PC-3 (cell line): ENCODE measurements around the gene FUT7.

Experiments
- CTCF ChIP-seq: fragments of 300-600 bp; sonication (generic); conservative IDR thresholded peaks from 2 replicates; pipeline ENCODE4 v1.5.1; 2017; ENCODE audit warnings: antibody characterized with exemption, low read depth, mild to moderate bottlenecking, low read length
- EZH2 ChIP-seq: fragments of 300-600 bp; sonication (generic); IDR thresholded peaks from one replicate; pipeline ENCODE4 v1.6.1; 2017; ENCODE audit warnings: antibody characterized with exemption, mild to moderate bottlenecking, low read length; ENCODE audit not compliant: unreplicated experiment

DNA sequence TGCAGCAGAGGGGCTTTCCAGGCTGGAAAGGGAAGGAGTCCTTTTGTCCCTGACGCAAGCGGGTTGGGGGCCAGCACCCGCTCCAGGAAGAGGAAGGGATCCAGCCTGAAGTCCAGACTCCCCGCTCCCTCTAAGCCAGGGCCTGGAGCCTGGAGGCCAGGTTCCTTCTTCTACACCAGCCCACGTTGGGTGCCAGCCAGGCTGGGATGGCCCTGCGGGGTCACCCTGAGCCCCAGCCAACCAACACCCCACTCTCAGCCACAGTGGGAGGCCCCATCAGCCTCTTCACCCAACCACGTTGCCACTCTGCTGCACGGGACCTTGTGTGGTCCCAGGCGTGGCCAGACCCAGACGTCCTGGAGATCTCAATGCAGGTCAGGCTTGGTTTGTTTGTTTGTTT is 970 bp upstream of the FUT7 start:
- TF ChIP-seq CTCF: no peak
- TF ChIP-seq EZH2: no peak
